NCI-H2107 treated with DMSO at 0.1 percent for 48 hours (cell line): ENCODE results near the gene SNX9.

Experiments
- DNase-seq: peaks from one replicate; lab custom pipeline; 2025; ENCODE audit not compliant: unreplicated experiment; lab: John Stamatoyannopoulos, UW

SNX9 gene

GRCh38 chr6:157990321-157991066 is 167.4 kb downstream of the SNX9 start:
- no peak for DNase-seq

DNA sequence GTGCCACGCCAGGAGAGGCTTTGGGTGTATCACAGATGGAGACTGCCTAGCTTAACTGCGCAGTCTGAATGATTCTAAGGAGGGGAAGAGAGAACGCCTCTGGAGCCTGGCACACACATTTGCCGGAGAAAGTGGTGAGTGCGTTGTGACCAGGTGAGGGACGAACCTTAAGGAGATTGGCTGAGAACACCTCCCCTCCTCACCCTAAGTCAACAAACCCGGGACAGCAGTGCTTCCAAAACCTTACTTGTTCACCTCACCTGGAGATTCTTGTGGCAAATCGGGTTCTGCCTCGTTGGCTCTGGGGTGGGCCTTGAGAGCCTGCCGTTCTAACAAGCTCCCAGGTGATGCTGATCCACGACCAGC is 168.0 kb downstream of the SNX9 start:
- DNase-seq: no peak

DNA sequence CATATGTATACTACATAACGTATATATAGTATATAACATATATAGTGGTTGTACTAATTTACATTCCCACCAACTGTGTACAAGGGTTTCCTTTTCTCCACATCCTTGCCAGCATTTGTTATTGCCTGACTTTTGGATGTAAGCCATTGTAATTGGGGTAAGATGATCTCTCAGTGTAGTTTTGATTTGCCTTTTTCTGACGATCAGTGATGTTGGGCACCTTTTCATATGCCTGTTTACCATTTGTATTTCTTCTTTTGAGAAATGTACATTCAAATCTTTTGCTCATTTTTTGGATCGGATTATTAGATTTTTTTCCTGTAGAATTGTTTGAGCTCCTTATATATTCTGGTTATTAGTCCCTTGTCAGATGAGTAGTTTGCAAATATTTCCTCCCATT is 170.0 kb downstream of the SNX9 start:
- no peak for DNase-seq

- no peak for DNase-seq
Measured at GRCh38 chr6:157994125-157994795, 171.2 kb downstream of the SNX9 start.
